22Rv1 (cell line): ENCODE results near the gene HIGD1A.

Experiments
- CTCF ChIP-seq: fragments of 450-650 bp; IDR thresholded peaks from 2 replicates; pipeline ENCODE4 v1.5.1; 2017; ENCODE audit warnings: mild to moderate bottlenecking
- ZFX ChIP-seq: fragments of 450-650 bp; IDR thresholded peaks from 2 replicates; pipeline ENCODE4 v1.6.1; 2017; ENCODE audit warnings: antibody characterized with exemption, borderline replicate concordance

- TF ChIP-seq CTCF (no peak), ZFX (no peak)
These were observed 10.7 kb upstream of the HIGD1A start for GRCh38 chr3:42814914-42815507.
